GM18519 (cell line): ENCODE results near the gene ARHGEF1.

ENCODE experiments used
- ATAC-seq: cut with Tn5 transposase; IDR thresholded peaks from one replicate; pipeline ENCODE4 v1.9.1; 2021; ENCODE audit warnings: mild to moderate bottlenecking, moderate library complexity; ENCODE audit not compliant: unreplicated experiment, low FRiP score

ARHGEF1 gene

DNA sequence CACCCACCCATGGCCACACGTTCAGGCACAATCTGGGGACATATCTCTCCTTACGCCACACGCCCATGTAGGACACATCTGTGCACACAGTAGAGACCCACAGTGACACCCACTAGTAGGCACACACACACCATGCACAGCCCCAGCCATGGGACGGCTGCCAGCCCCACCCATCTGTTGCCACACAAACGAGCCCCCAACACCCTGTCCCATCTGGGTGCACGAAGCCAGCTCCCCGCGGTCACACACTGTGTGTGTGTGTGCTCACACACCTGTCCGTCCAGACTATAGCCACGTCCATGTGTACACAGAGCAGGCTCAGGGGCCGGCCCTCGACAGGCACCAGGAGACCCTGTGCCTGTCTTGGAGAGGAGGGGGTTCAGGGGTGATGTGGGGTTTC is 34.7 kb downstream of the ARHGEF1 start:
- ATAC-seq, result no peak

DNA sequence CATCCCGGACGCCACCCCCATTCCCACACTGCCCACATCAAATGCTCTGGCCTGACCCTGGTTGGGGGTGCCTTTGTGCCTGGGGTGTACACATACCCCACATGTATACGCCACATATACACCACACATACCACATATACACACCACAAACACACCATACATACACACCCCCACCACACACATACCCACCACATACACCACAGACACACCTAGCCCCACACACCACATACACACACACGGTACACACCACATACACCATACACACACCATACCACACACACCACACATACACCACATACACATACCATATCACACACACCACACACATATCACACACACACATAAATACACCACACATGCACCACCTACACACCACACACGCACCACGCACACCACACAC is 35.1 kb downstream of the ARHGEF1 start:
- no peak for ATAC-seq

DNA sequence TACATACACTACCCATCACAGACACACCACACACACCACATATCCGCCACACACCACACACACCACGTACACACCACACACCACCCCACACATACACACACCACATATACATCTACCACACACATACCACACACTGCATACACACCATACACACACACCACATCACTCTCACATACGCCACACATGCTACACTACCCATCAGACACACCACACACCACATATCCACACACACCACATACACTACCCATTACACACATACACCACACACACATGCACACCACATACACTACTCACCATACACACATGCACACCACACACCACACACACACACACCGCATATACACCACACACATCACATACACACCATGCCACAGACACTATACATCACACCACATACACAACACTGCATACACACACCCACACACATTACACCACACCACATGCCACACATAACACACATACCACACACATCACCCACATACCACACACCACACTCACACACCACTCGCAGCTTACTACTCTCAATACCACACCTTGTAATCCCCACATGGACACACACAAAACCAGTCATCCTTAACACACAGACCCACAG is 35.8 kb downstream of the ARHGEF1 start:
- ATAC-seq, result no peak

DNA sequence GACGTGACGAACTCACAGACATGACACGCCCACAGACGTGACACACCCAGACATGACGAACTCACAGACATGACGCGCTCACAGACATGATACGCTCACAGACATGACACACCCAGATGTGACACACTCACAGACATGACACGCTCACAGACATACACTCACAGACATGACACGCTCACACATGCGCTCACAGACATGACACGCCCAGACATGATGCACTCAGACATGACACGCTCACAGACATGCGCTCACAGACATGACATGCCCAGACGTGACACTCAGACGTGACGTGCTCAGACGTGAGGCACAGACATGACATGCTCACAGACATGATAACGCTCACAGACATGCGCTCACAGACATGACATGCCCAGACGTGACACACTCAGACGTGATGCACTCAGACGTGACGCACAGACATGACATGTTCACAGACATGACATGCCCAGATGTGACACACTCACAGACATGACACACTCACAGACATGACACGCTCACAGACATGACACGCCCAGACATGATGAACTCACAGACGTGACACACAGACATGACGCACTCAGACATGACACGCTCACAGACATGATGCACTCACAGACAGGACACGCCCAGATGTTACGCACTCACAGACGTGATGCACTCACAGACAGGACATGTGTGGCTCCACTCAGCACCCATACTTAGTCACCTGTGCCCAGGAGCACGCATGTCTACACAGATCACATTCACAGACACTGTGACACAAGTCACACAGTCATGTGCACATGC is 37.1 kb downstream of the ARHGEF1 start:
- no peak for ATAC-seq

DNA sequence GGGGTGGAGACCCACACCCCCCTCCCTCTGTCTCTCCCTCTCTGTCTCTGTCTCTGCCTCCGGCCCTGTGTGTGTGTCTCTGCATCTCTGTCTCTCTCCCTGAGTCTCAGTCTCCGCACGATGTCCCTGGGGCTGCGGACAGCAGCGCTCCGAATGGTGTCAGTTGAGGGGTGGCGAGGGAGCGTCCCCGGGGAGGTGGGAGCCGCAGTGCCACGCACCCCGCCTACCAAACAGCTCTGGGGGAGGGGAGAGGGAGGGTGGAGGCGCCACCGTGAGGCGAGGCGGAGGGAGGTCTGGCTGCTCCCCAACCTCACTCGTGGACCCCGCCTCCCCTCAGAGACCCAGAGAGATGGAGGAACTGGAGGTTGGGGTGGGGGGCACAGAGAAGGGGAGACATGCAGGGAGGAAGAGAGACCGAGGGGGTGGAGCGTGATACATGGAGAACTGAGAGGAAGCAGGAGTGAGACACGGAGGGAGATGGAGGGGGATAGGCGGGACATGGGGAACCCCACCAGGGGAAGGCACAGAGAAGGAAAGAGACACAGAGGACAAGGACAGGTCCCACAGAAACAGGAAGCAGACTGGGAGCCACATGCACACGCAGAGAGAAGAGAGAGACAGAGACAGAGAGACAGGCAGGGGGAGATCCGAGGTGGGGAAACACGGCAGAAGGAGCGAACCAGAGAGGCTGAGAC is 38.0 kb downstream of the ARHGEF1 start:
- no peak for ATAC-seq

DNA sequence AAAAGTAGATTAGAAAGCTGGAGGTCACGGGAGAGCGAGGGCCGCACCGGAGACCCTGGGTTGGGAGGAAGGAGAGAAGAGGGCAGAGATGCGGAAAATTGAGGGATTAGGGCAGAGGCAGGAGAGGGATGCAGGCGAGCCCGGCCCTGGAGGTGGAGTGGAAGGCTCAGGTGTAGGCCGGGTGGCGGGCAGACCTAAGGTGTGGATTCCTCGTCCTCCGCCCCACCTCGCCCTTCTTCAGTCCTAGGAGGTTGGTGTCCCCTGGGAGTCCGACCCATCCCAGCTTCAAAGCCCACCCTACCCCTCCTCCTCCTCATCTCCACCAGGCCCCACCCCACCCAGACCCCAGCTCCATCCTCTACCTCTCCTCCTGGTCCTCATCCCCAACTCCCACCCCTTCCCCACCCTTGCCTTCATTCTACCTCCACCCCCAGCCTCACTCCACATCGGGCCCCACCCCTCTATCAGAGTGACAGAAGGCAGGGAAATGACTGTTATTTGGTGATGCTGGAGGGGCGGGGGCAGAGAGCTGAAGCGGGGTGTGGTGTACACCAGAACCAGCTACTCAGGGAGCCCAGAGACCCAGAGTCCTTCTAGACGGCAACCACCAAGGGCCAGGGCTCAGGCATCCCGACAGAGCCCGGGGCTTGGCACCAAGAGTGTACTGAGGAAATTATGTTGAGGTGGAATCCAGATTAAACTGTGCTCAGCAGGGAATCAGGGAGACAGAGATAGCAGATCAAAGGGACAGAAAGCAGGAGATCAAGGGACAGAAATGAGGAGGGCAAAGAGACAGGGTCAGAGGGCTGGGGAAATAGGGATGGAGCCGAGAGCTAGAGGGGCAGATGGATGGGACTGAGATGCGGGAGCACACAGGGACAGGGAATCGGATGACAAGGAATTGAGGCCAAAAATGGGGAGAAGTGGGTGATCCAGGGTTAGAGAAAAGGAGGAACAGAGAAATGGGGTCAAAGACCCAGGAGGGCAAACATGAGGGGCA is 38.9 kb downstream of the ARHGEF1 start:
- ATAC-seq, result no peak

DNA sequence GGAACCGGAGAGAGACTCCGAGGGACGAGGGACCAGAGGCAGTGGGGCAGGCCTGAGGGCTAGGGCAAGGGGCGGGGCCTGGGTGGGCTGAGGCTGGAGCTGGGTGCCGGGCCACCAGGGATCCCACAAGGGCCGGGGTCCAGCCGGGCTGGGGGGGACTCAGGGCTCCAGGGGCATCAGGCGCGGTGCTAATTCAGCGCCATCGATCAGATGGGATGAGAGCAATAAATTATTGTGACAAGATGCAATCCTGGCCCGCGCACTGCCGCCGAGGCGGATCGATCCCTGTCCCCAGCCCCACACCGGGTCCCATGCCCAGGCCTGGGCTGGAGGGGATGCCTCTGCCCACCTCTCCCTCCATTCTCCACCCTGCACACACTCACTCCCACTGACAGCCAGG is 39.6 kb downstream of the ARHGEF1 start:
- no peak for ATAC-seq

DNA sequence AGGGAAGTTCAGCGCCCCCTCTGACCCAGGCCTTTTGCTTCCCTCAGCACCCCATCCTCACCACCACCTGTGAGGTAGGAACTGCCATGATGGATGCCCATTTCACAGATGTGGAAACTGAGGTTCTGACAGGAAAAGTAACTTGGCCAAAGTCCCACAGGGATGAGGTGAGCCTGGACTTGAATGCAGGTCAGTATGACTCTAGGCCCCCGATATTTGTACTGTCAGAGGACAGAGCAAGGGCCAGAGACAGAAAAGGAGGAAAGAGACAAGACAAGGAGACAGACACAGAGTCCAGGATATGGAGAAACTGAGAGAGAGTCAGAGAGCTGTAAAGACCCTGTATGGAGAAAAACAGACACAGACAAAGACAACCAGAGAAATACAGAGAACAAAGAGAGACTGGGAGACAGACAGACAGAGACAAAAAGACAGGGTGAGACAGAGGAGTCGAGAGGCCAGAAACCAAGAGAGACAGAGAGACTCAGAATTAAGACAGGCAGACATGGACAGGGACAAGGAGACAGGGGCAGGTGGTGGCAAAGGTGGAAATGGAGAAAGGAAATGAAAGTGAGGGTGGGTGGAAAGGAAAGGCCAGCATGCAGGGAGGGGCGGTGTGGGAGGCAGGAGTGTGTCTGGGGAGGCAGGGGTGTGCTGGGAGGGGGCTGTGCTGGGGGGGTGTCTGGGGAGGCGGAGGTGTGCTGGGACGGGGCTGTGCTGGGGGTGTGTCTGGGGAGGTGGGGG is 40.2 kb downstream of the ARHGEF1 start:
- no peak for ATAC-seq

DNA sequence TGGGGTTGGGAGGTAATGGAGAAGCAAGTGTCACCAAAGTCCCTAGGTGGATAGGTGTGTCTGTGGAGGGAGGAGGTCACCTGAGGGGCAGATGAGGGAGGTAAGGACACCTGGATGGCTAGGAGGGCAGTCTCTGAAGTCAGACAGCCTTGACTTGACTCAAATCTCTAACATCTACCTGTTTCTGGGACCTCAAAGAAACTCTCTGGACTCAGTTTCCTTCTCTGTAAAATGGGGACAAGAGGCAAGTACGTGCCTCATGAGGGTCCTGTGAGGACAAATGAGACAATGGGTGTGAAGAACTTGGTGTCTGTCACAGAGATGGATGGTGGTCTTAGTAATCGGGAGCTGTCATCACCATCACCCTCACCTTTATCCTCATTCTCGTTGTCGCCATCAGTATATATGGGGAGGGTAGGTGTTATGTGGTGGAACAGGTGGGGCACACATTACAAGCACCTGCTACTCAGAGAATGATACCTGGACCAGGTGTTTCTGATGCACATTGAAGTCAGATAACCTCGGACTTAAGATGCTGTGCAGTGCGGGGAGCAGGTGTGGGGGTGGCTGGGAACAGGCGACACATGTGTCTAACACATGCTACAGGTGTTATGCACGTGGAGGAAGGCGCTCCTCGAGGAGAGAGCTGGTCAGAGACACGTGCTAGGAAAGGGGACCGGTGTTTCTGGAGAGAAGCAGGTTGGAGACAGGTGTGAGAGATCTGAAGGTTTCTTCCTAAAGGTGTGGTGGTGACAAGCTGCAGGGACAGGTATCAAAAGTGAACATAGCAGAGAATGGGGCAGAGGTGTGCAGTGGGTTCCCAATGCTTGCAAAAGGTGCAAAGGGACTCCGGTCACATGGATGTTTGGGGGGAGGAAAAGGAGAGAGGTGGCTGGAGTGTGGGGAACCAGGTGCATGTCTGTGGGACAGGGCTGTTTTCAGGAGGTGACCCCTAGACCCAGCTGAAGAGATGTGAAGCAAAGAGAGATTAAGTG is 41.5 kb downstream of the ARHGEF1 start:
- no peak for ATAC-seq

DNA sequence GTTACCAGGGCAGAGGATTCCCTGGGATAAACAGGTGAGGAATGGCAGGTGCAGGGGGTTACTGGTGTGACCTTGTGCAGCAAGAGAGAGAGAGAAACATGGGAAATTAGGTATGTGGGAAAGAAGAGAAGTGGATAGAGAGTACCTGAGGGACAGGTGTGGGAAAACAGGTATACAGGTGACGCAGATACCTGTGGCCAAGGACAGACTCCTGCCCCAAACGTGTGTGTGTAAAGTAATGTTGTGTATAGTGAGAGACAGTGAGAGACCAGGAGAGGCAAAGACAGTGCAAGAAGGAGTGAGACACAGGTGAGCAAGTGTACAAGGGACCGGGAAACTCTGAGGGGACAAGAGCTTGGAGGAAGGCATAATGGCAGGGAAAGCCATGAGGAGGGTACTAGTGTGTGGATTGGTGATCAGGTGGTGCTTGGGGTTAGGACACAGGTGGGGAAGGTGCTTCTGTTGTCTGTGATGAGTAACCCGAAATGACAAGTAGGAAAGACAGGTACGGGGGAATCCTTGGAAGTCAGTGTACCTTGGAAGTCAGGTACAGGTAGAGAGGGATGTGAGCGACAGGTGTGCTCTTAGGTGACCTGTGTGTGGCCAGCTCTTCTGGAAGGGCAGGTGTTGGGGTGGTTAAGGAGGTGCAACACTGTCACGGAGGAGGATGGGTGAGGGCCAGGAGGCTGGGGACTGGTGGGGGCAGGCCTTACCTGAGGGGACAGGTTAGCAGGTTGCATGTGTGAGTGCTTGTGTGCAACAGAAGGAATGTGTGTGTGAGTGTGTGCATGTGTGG is 42.4 kb downstream of the ARHGEF1 start:
- ATAC-seq, result no peak

DNA sequence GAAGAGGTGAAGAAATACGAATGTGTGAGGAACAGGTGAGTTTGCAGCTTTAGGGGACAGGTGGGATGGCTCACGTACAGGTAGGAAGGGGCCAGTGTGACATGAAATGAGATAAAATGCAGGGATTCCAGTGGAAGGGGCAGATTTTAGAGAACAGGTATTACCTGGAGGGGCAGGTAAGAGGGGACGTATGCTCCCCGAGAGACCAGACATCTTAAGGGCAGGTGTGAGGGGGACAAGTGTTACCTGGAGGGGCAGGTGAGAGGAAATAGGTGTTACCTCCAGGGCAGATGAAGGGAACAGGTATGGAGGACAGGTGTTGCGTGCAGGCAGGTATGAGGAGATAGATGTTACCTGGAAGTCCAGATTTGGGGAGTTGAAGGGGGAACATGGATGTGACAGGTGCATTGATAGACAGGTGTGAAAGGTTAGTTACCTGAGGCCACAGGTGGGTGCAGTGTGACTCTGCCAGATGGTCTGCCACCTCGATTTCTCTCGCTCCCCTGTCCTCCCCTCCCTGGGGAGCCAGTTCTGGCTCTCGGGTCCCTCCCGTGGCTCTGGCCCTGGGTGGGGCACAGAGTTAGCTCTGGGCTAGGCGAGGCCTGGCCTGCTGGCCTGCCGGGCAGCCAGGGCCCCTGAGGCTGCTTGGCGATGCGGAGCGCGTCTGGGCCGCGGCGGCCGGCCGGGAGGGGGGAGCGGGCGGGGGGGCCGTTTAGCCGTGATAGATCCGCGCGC is 43.2 kb downstream of the ARHGEF1 start:
- ATAC-seq, result no peak

DNA sequence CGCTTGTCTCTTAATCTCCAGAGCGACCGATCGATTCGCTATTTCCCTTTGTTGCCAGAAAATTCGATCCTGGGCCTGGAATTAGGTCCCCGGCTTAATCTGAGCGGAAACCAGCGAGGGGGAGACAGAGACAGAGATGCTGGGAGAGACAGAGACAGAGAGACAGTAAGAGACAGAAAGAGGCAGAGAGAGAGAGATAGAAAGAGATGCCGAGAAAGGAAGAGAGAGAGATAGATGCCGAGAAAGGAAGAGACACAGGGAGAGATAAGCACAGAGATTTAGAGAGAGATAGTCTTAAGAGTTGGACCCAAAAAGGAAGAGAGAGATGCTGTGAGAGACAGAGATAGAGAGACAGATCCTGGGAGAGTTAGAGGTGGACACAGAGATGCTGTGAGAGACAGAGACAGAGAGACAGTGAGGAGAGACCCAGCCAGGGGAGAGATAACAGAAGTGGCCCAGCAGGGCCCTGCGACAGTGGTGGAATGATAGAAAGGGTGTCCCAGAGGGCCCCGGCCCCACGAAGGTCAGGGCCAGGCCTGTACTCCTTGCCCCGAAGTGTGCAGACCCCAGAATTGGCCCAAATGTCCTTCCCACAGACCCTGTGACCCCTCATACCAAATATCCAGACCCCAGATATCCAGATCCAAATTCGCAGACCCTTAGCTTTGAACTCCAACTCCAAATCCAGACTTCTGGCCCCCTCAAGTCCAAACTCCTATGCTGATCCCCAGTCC is 43.9 kb downstream of the ARHGEF1 start:
- ATAC-seq, result no peak

DNA sequence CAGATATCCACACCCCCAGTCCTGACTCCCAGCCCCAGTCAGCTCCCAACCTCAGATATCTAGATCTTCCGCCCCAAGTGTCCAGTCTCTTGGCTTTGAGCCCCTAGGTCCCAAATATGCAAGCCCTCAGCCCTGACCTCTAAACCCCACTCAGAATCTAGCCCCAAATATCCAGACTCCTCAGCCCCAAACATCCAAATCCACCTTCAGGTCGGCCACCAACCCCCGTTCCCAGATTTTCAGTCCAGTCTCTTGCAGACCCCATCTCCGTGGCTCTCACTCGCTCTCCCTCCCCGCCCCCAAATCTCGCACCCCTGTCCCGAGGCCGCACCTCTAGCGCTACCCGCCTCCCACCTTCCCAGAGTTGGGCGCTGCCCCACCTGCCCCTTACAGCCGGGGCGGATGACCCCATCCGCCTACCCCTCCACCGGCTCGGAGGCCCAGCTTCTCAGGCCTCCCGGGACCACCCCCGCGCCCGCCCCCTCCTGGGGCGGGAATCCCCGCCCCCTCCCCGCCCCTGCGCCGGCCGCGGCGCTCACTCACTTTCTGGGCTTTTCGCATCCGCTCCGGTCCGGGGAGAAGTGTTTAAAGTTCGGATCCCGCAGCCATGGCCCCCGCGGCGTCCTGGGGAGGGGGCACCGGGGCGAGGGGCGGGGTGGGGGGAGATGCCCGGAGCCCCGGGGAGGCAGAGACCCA is 44.7 kb downstream of the ARHGEF1 start:
- no peak for ATAC-seq

DNA sequence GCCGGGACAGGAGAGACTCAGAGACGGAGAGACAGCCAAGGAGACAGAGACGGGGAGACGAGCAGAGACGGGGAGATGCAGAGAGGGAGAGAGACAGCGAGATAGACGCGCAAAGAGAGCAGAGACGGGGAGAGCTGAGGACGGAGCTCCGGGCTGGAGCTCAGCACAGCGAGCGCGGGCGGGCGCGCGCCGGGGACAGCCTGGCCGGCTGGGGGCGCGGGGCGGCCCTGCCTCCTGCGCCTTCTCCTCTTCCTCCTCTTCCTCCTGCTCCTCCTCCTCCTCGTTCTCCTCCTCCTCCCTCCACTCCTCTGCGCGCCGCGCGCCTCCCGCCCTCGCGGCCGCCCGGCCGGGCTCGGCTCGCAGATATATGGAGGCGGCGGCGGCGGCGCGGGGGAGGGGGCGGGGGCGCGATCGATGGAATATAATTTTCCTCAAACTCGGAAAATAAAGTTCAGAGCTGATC is 45.3 kb downstream of the ARHGEF1 start, which contains the start of gene ERFL:
Gene ERFL, minus strand, starts transcription at position 229 of the 463 bp plus-strand sequence. CDS start 15,530 bp downstream, outside the sequence.
- ATAC-seq, result no peak

DNA sequence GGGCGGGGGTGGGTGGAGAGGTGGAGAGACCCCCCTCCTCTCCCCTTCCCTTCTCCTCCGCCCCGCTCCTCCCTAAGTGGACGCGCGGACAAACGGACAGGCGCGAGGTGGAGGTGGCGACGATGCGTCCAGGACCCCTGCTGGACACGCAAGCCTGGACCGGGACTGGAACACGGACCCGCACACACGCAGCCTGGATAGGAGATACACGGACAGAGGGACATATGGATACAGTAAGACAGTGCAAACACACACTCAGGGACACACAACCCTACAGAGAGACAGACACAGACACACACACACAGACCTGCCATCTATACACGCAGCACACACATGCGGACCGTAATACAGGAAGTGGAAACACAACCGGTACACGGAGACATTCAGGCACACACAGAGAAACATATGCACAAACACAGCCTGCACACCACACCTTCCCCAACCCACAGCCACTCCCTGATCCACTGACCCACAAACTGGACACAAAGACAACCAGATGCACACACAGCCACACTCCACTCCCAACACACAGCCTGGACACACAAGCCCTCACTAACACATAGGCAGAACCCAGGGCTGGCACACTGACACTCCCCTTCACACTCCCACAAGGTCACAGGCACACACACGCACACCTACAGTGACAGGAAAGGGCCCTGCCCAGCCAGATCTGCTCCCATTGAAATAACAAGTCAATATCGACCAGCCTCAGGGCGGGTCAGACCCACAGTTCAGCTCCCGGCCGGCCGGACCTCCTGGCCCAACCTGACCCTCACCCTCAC is 46.0 kb downstream of the ARHGEF1 start:
- ATAC-seq, result no peak
